A549 (cell line): ENCODE results near the gene CD8A. TPM values are rescaled to one million over a fixed set of nuclear protein-coding genes. Genes with fewer than 3 reads are reported as not detected.
A peak's percentile ranks its signal among the peaks of the same experiment; 100 is the strongest.

Source experiments
- ATAC-seq, 2 experiments: fragments of 200-7000 bp in 1 of 2; fragments of >200 bp in 1 of 2; cut with Nextera tagmentation in 1 of 2; cut with Tn5 transposase in 1 of 2; 3 replicates each; pipeline versions ENCODE4 v1.8.0 to v1.9.1; 2018 to 2020; ENCODE audit warnings: mild to moderate bottlenecking in 1 of 2, moderate library complexity in 1 of 2
- CTCF ChIA-PET: fragments of 300-600 bp; sonication (Branson Sonifier 250); formaldehyde crosslinking; extraction: SDS; loops from one replicate; lab custom pipeline; 2021; ENCODE audit warnings: antibody characterized with exemption, inconsistent platforms; lab: Yijun Ruan, JAX
- POLR2A ChIA-PET: fragments of 350-600 bp; formaldehyde crosslinking; extraction: SDS; loops from one replicate; lab custom pipeline; 2021; ENCODE audit warnings: antibody characterized with exemption, inconsistent platforms; lab: Yijun Ruan, JAX
- DNase-seq, 2 experiments: peaks; one replicate each; pipeline versions ENCODE4 v3.0.0 to v3.0.0-alpha.2; 2011 to 2016; ENCODE audit warnings: low read depth in 1 of 2, low spot score in 1 of 2
- FAIRE-seq: peaks from 2 replicates; lab custom pipeline; 2011; peaks lifted over from hg19 to GRCh38; lab: Jason Lieb, UNC
- H3K27ac ChIP-seq, 2 experiments: fragments of >200 bp; sonication (Bioruptor Twin); formaldehyde crosslinking; 3 replicates each; pipeline ENCODE4 v1.5.1; 2016 to 2017
- H3K4me1 ChIP-seq: fragments of >200 bp; sonication (Bioruptor Twin); formaldehyde crosslinking; 3 replicates; pipeline ENCODE4 v1.6.1; 2016
- H3K4me2 ChIP-seq: fragments of >200 bp; sonication (Bioruptor Twin); formaldehyde crosslinking; 3 replicates; pipeline ENCODE4 v1.6.1; 2016
- H3K4me3 ChIP-seq: fragments of >200 bp; sonication (Bioruptor Twin); formaldehyde crosslinking; 3 replicates; pipeline ENCODE4 v1.5.1; 2016
- H3K9me3 ChIP-seq: fragments of >200 bp; sonication (Bioruptor Twin); formaldehyde crosslinking; 3 replicates; pipeline ENCODE4 v1.6.1; 2016
- CBX2 ChIP-seq: fragments of 200-600 bp; sonication (generic); IDR thresholded peaks from 2 replicates; pipeline ENCODE4 v1.6.1; 2016; ENCODE audit warnings: low read depth, mild to moderate bottlenecking, borderline replicate concordance
- CBX8 ChIP-seq: fragments of 200-600 bp; sonication (generic); IDR thresholded peaks from 2 replicates; pipeline ENCODE4 v1.6.1; 2016
- CEBPB ChIP-seq, 2 experiments: fragments of >200 bp in 1 of 2; sonication (Bioruptor Twin) in 1 of 2; formaldehyde crosslinking in 1 of 2; IDR thresholded peaks; 2 replicates each; pipeline ENCODE4 v1.6.1; 2012 to 2016
- EHMT2 ChIP-seq: fragments of 200-600 bp; sonication (generic); IDR thresholded peaks from 2 replicates; pipeline ENCODE4 v1.6.1; 2016; ENCODE audit warnings: antibody characterized with exemption, low read depth, mild to moderate bottlenecking, moderate library complexity
- EP300 ChIP-seq, 2 experiments: fragments of >200 bp; sonication (Bioruptor Twin); formaldehyde crosslinking; IDR thresholded peaks; 2 replicates in 1 of 2; 3 replicates in 1 of 2; pipeline ENCODE4 v1.6.1; 2016 to 2017
- FOSB ChIP-seq: fragments of 250-450 bp; sonication (Bioruptor Pico); IDR thresholded peaks from 2 replicates; pipeline ENCODE4 v1.5.0; 2020; ENCODE audit warnings: mild to moderate bottlenecking, moderate library complexity
- FOSL2 ChIP-seq, 2 experiments: fragments of 450-650 bp in 1 of 2; fragments of >200 bp in 1 of 2; sonication (Bioruptor Twin) in 1 of 2; formaldehyde crosslinking; IDR thresholded peaks; 2 replicates each; pipeline versions ENCODE4 v1.5.0 to v1.6.1; 2016 to 2020; ENCODE audit warnings: mild to moderate bottlenecking in 1 of 2, moderate library complexity in 1 of 2
- GATA3 ChIP-seq: IDR thresholded peaks from 2 replicates; pipeline ENCODE4 v1.6.1; 2012; ENCODE audit warnings: borderline replicate concordance
- HDAC2 ChIP-seq: fragments of 200-600 bp; sonication (generic); IDR thresholded peaks from 2 replicates; pipeline ENCODE4 v1.6.1; 2016
- HEYL ChIP-seq: fragments of 250-450 bp; sonication (Bioruptor Pico); IDR thresholded peaks from 2 replicates; pipeline ENCODE4 v1.8.0; 2021; ENCODE audit warnings: mild to moderate bottlenecking, moderate library complexity
- HOXA7 ChIP-seq: fragments of 250-450 bp; sonication (Bioruptor Pico); IDR thresholded peaks from 2 replicates; pipeline ENCODE4 v1.5.0; 2020; ENCODE audit warnings: mild to moderate bottlenecking, moderate library complexity
- HOXB13 ChIP-seq: fragments of 250-450 bp; sonication (Bioruptor Pico); IDR thresholded peaks from 2 replicates; pipeline ENCODE4 v1.5.0; 2020; ENCODE audit warnings: low read depth, mild to moderate bottlenecking, moderate library complexity
- HOXB5 ChIP-seq: fragments of 250-450 bp; sonication (Bioruptor Pico); IDR thresholded peaks from 2 replicates; pipeline ENCODE4 v1.5.0; 2020; ENCODE audit warnings: mild to moderate bottlenecking, moderate library complexity
- MAFK ChIP-seq: fragments of 450-650 bp; IDR thresholded peaks from 2 replicates; pipeline ENCODE4 v1.6.1; 2014; ENCODE audit not compliant: partially characterized antibody
- MAZ ChIP-seq: fragments of 150-350 bp; IDR thresholded peaks from 2 replicates; pipeline ENCODE4 v1.6.1; 2014; ENCODE audit warnings: antibody characterized with exemption, low read depth, low read length, borderline replicate concordance
- MYC ChIP-seq: IDR thresholded peaks from 2 replicates; pipeline ENCODE4 v1.6.1; 2012; ENCODE audit warnings: mild to moderate bottlenecking, inconsistent platforms, low read length, improper control_type of control experiment, borderline replicate concordance
- NFE2L2 ChIP-seq: fragments of 150-350 bp; conservative IDR thresholded peaks from 2 replicates; pipeline ENCODE4 v1.6.1; 2014; ENCODE audit warnings: low read length
- NPAS2 ChIP-seq: fragments of 250-450 bp; sonication (Bioruptor Pico); IDR thresholded peaks from 2 replicates; pipeline ENCODE4 v1.8.0; 2022; ENCODE audit warnings: mild to moderate bottlenecking, moderate library complexity, borderline replicate concordance
- PHF8 ChIP-seq: fragments of 200-600 bp; sonication (generic); IDR thresholded peaks from 2 replicates; pipeline ENCODE4 v1.6.1; 2016; ENCODE audit warnings: low read depth, mild to moderate bottlenecking, antibody characterized with exemption, moderate library complexity, borderline replicate concordance
- POLR2A ChIP-seq: IDR thresholded peaks from 2 replicates; pipeline ENCODE4 v1.6.1; 2012; ENCODE audit warnings: mild to moderate bottlenecking, low read length
- RCOR1 ChIP-seq: fragments of 150-350 bp; IDR thresholded peaks from 2 replicates; pipeline ENCODE4 v1.6.1; 2014; ENCODE audit warnings: antibody characterized with exemption, low read length, low read depth
- RFX5 ChIP-seq: fragments of 450-650 bp; IDR thresholded peaks from 2 replicates; pipeline ENCODE4 v1.7.1; 2014; ENCODE audit warnings: antibody characterized with exemption, mild to moderate bottlenecking, moderate library complexity
- TFCP2L1 ChIP-seq: fragments of 250-450 bp; sonication (Bioruptor Pico); IDR thresholded peaks from 2 replicates; pipeline ENCODE4 v1.5.0; 2021; ENCODE audit warnings: mild to moderate bottlenecking
- TP53 ChIP-seq: fragments of 250-450 bp; sonication (Bioruptor Pico); IDR thresholded peaks from 2 replicates; pipeline ENCODE4 v1.5.0; 2021; ENCODE audit warnings: mild to moderate bottlenecking, moderate library complexity
- WGBS: methylation state at CpG from one replicate; pipeline ENCODE4 v1.1.6; 2017; ENCODE audit errors: missing lambda C conversion rate; 5-methylcytosine and 5-hydroxymethylcytosine counted together
- polyA plus RNA-seq, 4 experiments: library from polyadenylated mRNA; depleted of rRNA in 3 of 4; stranded (reverse); fragments of >200 nt; fragmentation: RNase III in 1 of 4; extraction: RNeasy Plus Mini Kit Qiagen cat#74134 plus additional on column Dnase treatment in 1 of 4; gene quantifications; 2 replicates in 3 of 4; 3 replicates in 1 of 4; pipeline ENCODE4 v1.2.3, GENCODE V29; 2011 to 2017
- TF ChIP-seq, protein P1 (sequence below): fragments of 450-650 bp; IDR thresholded peaks from 2 replicates; pipeline ENCODE4 v1.6.1; 2014; ENCODE audit warnings: antibody characterized with exemption
- TF ChIP-seq, protein P2 (sequence below): fragments of 250-450 bp; sonication (Bioruptor Pico); IDR thresholded peaks from 2 replicates; pipeline ENCODE4 v1.5.0; 2020; ENCODE audit warnings: low read depth, mild to moderate bottlenecking, moderate library complexity
- TF ChIP-seq, protein P3 (sequence below): IDR thresholded peaks from 2 replicates; pipeline ENCODE4 v1.6.1; 2012
- TF ChIP-seq, protein P4 (sequence below): fragments of 200-600 bp; sonication (generic); IDR thresholded peaks from 2 replicates; pipeline ENCODE4 v1.6.1; 2016; ENCODE audit warnings: antibody characterized with exemption, mild to moderate bottlenecking, moderate library complexity

CD8A gene
- polyA plus RNA-seq, 2 of the 4 experiments (the other 2 are of a cell fraction), result 0.10 to 0.40 TPM

DNA sequence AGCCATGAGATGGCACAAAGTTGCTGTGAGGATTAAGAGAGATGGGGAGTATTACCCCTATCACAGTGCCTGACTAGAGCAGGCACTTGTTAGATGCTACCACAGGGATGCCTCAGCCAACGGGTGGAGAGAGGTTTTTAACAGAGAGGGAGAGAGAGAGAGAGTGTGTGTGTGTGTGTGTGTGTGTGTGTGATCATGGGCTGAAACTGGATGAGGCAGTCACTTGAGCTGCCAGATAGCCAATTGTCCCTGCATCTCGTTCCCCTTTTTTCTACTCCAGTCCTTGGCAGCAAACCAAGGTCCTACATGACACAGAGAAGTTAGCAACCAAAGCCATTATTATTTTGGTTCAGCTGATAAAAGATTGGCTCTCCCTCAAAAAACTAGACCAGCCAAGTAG, 3.0 kb downstream of the CD8A start:
- ATAC-seq, result no peak; a peak in 1 of 6 replicates
- H3K4me3 ChIP-seq, result no peak overlapping the region
- CTCF ChIA-PET, result interaction anchor here (1.0 to 2.1 kb wide), 2 partner anchors 19 to 23 kb away, joined by 3 to 10 read pairs; no protein-coding TSS in a partner anchor
- no peak for FAIRE-seq
- 46% methylated on average over 2 of the region's 2 CpGs for WGBS
- DNase-seq, result peak in 1 of 2 experiments; percentile 16
- H3K4me1 ChIP-seq, result peaks cover 19% of the 10 kb centered on the region; the same call in 2 of the 3 replicates
- no peak overlapping the region for H3K4me2 ChIP-seq
- no peak overlapping the region for H3K27ac ChIP-seq
- POLR2A ChIA-PET, result no interaction called here
- H3K9me3 ChIP-seq, result no peaks in the 10 kb centered on the region
- TF ChIP-seq FOSL2 (IDR thresholded peaks at IDR 0.05), result no peak
- no peak for TF ChIP-seq FOSL2 (CRISPR knock-in tag; IDR thresholded peaks at IDR 0.05)
- no peak for TF ChIP-seq NFE2L2
- TF ChIP-seq, protein P1, sequence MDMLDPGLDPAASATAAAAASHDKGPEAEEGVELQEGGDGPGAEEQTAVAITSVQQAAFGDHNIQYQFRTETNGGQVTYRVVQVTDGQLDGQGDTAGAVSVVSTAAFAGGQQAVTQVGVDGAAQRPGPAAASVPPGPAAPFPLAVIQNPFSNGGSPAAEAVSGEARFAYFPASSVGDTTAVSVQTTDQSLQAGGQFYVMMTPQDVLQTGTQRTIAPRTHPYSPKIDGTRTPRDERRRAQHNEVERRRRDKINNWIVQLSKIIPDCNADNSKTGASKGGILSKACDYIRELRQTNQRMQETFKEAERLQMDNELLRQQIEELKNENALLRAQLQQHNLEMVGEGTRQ, result no peak
- no peak for TF ChIP-seq CEBPB (IDR thresholded peaks at IDR 0.05)
- no peak for TF ChIP-seq GATA3
- TF ChIP-seq TP53 (CRISPR knock-in tag), result no peak
- no peak for TF ChIP-seq EHMT2
- no peak for TF ChIP-seq HOXB5 (CRISPR knock-in tag)
- no peak for TF ChIP-seq HDAC2
- TF ChIP-seq HOXB13 (CRISPR knock-in tag), result no peak
- TF ChIP-seq MYC, result no peak
- TF ChIP-seq CBX8, result no peak
- no peak for TF ChIP-seq CBX2
- TF ChIP-seq RCOR1, result no peak
- no peak for TF ChIP-seq POLR2A
- no peak for TF ChIP-seq EP300 (IDR thresholded peaks at IDR 0.05)
- no peak for TF ChIP-seq TFCP2L1 (CRISPR knock-in tag)
- TF ChIP-seq, protein P2, sequence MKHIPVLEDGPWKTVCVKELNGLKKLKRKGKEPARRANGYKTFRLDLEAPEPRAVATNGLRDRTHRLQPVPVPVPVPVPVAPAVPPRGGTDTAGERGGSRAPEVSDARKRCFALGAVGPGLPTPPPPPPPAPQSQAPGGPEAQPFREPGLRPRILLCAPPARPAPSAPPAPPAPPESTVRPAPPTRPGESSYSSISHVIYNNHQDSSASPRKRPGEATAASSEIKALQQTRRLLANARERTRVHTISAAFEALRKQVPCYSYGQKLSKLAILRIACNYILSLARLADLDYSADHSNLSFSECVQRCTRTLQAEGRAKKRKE (CRISPR knock-in tag), result no peak

DNA sequence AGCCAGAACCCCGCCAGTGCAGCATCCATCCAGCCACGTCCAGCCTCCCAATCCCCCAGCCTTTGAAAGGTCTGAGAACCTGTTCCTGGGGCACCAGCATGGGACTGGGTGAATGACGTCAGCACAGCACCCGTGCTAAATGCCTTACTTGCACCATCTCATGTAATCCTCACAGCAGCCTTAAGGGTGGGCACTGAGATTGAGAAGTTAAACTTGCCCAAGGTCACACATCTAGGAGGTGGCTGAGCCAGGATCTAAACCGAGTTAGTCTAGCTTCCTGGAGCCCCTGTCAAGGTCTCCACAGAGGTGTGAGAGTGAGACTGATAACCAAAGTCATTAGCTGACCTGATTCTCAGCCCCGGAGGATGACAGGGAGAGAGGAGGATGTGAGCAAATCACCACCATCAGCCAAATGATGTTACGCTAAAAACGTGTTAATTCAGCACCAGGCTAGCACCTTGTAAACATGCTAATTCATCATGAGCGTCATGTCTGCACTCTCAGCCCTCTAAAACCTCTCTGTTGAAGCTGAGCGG, 4.6 kb downstream of the CD8A start:
- DNase-seq (no peak), ATAC-seq (no peak; a peak in 1 of 6 replicates), FAIRE-seq (no peak)
- Histone ChIP-seq H3K27ac (no peak overlapping the region), H3K4me1 (peaks cover 19% of the 10 kb centered on the region; the same call in 2 of the 3 replicates), H3K9me3 (no peaks in the 10 kb centered on the region), H3K4me3 (no peak overlapping the region), H3K4me2 (no peak overlapping the region)
- WGBS, result 62% methylated on average over 10 of the region's 10 CpGs
- ChIA-PET CTCF (interaction anchor here (1.1 to 2.1 kb wide), 4 partner anchors 9 to 23 kb away, joined by 3 to 10 read pairs (median 3); no protein-coding TSS in a partner anchor), POLR2A (no interaction called here)
- no peak for TF ChIP-seq CEBPB (IDR thresholded peaks at IDR 0.05)
- TF ChIP-seq MAFK, result no peak
- TF ChIP-seq, protein P3, sequence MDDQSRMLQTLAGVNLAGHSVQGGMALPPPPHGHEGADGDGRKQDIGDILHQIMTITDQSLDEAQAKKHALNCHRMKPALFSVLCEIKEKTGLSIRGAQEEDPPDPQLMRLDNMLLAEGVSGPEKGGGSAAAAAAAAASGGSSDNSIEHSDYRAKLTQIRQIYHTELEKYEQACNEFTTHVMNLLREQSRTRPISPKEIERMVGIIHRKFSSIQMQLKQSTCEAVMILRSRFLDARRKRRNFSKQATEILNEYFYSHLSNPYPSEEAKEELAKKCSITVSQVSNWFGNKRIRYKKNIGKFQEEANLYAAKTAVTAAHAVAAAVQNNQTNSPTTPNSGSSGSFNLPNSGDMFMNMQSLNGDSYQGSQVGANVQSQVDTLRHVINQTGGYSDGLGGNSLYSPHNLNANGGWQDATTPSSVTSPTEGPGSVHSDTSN, result no peak
- TF ChIP-seq NPAS2 (CRISPR knock-in tag), result no peak
- no peak for TF ChIP-seq MAZ
- no peak for TF ChIP-seq RFX5

DNA sequence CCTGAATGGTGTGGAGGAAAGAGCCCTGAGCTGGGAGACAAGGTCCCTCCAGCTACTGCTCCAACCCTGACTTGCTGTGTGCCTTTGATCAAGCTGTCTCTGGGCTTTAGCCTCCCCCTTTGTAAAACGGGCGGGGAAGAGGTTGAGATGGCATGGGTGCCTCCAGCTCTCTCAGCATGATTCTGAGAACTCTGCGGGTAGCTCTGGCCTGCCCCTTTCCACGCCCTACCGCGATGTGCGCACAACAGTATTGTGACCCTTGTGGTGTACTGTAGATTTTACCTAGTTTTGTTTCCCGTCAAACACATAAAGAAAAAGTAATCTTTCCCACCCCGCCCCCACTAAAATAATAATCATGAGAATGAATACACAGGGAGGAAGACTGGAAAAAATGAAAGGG, 5.3 kb downstream of the CD8A start:
- ATAC-seq (no peak), DNase-seq (no peak), FAIRE-seq (no peak)
- Histone ChIP-seq H3K9me3 (no peaks in the 10 kb centered on the region), H3K4me2 (no peak overlapping the region), H3K4me1 (peaks cover 15% of the 10 kb centered on the region; the same call in 2 of the 3 replicates), H3K4me3 (no peak overlapping the region), H3K27ac (no peak overlapping the region)
- ChIA-PET POLR2A (no interaction called here), CTCF (interaction anchor here (1.5 kb wide), 1 partner anchor 23 kb away, joined by 3 read pairs; no protein-coding TSS in a partner anchor)
- whole genome bisulfite sequencing, result 90% methylated on average over 9 of the region's 9 CpGs
- TF ChIP-seq HOXB5 (CRISPR knock-in tag) (no peak), PHF8 (no peak), MAFK (no peak), CEBPB (IDR thresholded peaks at IDR 0.05) (no peak), FOSB (CRISPR knock-in tag) (no peak), CBX2 (no peak), HEYL (no peak), HOXA7 (CRISPR knock-in tag) (no peak), RFX5 (no peak)
- TF ChIP-seq, protein P4, sequence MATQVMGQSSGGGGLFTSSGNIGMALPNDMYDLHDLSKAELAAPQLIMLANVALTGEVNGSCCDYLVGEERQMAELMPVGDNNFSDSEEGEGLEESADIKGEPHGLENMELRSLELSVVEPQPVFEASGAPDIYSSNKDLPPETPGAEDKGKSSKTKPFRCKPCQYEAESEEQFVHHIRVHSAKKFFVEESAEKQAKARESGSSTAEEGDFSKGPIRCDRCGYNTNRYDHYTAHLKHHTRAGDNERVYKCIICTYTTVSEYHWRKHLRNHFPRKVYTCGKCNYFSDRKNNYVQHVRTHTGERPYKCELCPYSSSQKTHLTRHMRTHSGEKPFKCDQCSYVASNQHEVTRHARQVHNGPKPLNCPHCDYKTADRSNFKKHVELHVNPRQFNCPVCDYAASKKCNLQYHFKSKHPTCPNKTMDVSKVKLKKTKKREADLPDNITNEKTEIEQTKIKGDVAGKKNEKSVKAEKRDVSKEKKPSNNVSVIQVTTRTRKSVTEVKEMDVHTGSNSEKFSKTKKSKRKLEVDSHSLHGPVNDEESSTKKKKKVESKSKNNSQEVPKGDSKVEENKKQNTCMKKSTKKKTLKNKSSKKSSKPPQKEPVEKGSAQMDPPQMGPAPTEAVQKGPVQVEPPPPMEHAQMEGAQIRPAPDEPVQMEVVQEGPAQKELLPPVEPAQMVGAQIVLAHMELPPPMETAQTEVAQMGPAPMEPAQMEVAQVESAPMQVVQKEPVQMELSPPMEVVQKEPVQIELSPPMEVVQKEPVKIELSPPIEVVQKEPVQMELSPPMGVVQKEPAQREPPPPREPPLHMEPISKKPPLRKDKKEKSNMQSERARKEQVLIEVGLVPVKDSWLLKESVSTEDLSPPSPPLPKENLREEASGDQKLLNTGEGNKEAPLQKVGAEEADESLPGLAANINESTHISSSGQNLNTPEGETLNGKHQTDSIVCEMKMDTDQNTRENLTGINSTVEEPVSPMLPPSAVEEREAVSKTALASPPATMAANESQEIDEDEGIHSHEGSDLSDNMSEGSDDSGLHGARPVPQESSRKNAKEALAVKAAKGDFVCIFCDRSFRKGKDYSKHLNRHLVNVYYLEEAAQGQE, result no peak
